RWPE1 (cell line): ENCODE measurements around the gene TRUB2.
A peak's percentile ranks its signal among the peaks of the same experiment; 100 is the strongest.

Experiments used
- CTCF ChIA-PET: fragments of 350-600 bp; sonication (Branson Sonifier 250); formaldehyde crosslinking; extraction: SDS; loops from one replicate; lab custom pipeline; 2021; lab: Yijun Ruan, JAX
- POLR2A ChIA-PET: fragments of 400-600 bp; formaldehyde crosslinking; extraction: SDS; loops from one replicate; lab custom pipeline; 2020; ENCODE audit warnings: antibody characterized with exemption; ENCODE audit not compliant: low non-redundant PET; lab: Yijun Ruan, JAX
- DNase-seq: peaks from one replicate; pipeline ENCODE4 v3.0.0; 2012; ENCODE audit warnings: low spot score
- H3K27ac ChIP-seq: fragments of 450-650 bp; 2 replicates; pipeline ENCODE4 v1.5.1; 2017
- TF ChIP-seq, protein P1 (sequence below): fragments of 450-650 bp; conservative IDR thresholded peaks from 2 replicates; pipeline ENCODE4 v1.5.1; 2017; ENCODE audit warnings: low read depth, mild to moderate bottlenecking

The TRUB2 gene, protein sequence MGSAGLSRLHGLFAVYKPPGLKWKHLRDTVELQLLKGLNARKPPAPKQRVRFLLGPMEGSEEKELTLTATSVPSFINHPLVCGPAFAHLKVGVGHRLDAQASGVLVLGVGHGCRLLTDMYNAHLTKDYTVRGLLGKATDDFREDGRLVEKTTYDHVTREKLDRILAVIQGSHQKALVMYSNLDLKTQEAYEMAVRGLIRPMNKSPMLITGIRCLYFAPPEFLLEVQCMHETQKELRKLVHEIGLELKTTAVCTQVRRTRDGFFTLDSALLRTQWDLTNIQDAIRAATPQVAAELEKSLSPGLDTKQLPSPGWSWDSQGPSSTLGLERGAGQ

DNA sequence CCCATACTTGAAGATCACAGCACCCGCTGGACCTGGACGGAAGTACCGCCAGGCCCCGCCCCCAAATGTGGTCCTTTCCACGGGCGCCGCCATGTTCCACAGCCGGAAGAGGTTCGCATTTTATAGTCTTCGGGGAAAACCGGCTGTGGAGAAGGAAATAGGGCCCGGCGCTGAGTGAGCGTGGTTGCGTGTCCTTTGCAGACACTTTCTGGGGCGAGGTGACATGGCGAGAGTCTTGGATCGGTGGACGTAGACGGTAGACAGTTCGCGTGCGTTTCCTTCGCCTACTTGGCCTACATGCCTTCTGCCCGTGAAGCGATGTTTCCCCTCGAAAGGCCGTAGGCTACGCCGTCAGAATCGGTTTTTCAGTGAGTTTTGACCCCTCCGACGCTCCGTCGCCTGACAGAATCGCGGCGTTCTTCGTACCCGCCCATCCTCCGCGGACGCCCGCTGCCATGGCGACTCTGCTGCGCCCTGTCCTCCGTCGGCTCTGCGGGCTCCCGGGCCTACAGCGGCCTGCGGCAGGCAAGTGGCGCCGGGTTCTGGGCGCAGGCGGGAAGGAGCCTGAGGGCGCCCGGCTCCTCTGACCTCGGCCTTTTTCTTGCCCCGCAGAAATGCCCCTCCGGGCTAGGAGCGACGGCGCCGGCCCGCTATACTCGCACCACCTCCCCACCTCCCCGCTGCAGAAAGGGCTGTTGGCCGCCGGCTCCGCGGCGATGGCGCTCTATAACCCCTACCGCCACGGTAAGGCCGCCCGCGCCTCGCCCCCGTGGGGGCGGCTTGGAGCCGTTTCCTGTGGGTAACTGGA, at the start of gene TRUB2, which contains the start of gene COQ4:
Gene TRUB2, minus strand, starts transcription at position 44 of the 808 bp plus-strand sequence. Its CDS starts 39 bp downstream, at position 5.
Gene COQ4, plus strand, starts transcription at position 436 of the 808 bp plus-strand sequence. Its CDS starts 20 bp downstream, at position 456.
- POLR2A ChIA-PET = no interaction called here
- peak within 1 kb of the TSS; percentile 93 for H3K27ac ChIP-seq
- CTCF ChIA-PET = interaction anchor here (1.1 to 1.4 kb wide), 2 partner anchors 19 to 27 kb away, joined by 3 to 9 read pairs; no protein-coding TSS in a partner anchor
- TF ChIP-seq, protein P1, sequence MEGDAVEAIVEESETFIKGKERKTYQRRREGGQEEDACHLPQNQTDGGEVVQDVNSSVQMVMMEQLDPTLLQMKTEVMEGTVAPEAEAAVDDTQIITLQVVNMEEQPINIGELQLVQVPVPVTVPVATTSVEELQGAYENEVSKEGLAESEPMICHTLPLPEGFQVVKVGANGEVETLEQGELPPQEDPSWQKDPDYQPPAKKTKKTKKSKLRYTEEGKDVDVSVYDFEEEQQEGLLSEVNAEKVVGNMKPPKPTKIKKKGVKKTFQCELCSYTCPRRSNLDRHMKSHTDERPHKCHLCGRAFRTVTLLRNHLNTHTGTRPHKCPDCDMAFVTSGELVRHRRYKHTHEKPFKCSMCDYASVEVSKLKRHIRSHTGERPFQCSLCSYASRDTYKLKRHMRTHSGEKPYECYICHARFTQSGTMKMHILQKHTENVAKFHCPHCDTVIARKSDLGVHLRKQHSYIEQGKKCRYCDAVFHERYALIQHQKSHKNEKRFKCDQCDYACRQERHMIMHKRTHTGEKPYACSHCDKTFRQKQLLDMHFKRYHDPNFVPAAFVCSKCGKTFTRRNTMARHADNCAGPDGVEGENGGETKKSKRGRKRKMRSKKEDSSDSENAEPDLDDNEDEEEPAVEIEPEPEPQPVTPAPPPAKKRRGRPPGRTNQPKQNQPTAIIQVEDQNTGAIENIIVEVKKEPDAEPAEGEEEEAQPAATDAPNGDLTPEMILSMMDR = no peak
- DNase-seq = peak; percentile 98

DNA sequence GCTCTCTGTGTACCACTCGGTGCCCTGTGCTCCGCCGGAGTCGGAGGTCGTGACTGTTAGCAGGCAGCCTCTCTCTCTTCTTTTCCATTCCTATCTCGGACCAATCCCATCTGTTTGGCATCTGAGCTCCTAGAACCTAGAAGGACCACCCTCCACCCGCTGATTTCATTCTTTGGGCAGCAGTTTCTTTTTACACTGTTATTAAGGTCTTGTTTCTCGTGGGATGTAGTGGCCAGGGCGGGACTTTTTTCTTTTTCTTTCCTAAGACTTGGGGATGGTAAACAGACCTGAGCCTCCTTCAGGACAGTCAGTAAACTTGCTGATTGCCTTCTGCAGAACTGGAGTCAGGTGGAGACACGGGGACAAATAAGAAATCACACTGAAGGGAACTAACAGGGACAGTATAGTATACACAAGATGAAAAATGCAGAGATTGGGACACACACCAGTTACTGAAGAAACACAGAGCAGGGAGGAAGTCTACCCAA, 49.4 kb upstream of the TRUB2 start:
- TF ChIP-seq, protein P1 = no peak
- ChIA-PET POLR2A (interaction anchor here (0.6 to 1.0 kb wide), 6 partner anchors 25 to 1114 kb away, joined by 3 to 9 read pairs (median 4); no protein-coding TSS in a partner anchor), CTCF (interaction anchor here (0.5 to 1.8 kb wide), 5 partner anchors 10 to 77 kb away, joined by 3 to 15 read pairs (median 3); partner anchors contain the start of gene CERCAM)
- H3K27ac ChIP-seq = peak overlapping the region; percentile 89
- no peak for DNase-seq

DNA sequence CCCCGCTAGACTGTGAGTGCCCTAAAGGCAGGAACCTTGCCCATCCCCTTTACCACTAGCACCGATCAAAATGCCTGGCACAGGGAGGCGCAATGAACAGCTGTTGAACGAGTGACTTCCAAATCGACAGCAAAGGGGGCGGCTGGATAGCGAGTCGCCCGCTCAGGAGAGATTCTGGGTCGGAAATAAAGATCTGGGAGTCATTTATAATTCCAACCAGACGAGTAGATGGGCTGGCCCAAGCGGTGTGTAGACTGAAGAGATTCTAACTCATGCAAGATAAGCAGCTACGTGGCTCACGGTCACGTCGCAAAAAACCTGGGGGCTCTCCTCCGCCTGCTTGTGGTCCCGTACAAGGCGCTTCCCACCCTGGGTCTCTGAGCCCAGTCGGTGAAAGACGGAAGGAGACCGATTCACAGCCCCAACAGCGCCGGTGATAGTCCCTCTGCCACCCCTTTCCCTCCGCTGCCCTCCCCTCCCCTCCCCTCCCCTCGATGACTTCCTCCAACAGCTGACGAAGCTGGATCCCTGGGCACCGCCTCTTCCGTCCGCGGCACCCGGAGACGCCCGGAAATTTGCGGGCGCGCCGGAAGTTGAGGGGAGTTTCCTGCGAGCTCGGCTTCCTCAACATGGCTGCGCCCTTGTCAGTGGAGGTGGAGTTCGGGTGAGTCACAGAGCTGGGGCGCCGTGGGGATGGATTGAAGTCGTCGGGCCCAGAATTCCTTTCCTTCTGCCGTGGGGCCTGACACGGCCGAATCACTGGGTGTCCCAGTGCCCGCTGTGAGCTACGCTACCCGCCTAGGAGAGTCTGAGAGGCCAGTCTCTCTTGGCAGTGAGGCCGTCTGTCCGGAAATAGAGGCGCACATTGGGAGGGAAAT, 48.7 kb upstream of the TRUB2 start, which contains the start of gene URM1:
Gene URM1, plus strand, starts transcription at position 623 of the 878 bp plus-strand sequence. Its CDS starts 7 bp downstream, at position 630.
- ChIA-PET POLR2A (interaction anchor here (0.6 to 1.2 kb wide), 7 partner anchors 9 to 1115 kb away, joined by 3 to 9 read pairs (median 4); no protein-coding TSS in a partner anchor), CTCF (interaction anchor here (0.5 to 1.8 kb wide), 6 partner anchors 9 to 68 kb away, joined by 3 to 15 read pairs (median 4); partner anchors contain the start of gene CERCAM)
- H3K27ac ChIP-seq = peak within 1 kb of the TSS; percentile 89
- DNase-seq = peak; percentile 99
- TF ChIP-seq, protein P1 = no peak; the same call in 1 of the 2 replicates

DNA sequence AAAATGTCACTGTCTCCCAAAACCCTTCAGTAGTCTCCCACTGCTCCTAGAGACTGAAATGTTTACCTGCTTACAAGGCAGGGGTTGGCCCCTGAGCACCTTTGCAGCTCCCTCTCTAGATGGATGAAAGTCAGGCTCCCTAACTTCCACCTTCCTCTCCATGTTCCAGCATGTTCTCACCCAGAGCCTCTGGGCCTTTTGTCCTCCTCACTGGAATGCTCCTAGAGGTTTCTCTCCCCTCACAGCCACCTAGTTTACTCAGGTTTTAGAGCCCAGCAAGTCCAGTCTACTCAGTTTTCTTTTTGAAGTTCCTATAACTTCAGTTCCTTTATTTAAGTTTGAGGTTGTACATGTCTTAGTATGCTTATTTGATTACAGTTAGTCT, 48.1 kb upstream of the TRUB2 start:
- CTCF ChIA-PET = interaction anchor here (0.5 to 1.6 kb wide), 4 partner anchors 8 to 501 kb away, joined by 3 to 15 read pairs (median 6); no protein-coding TSS in a partner anchor
- POLR2A ChIA-PET = interaction anchor here (1.2 kb wide), 1 partner anchor 9 kb away, joined by 4 read pairs; no protein-coding TSS in a partner anchor
- TF ChIP-seq, protein P1 = no peak
- H3K27ac ChIP-seq = peak overlapping the region; percentile 89
- peak; percentile 61 for DNase-seq

DNA sequence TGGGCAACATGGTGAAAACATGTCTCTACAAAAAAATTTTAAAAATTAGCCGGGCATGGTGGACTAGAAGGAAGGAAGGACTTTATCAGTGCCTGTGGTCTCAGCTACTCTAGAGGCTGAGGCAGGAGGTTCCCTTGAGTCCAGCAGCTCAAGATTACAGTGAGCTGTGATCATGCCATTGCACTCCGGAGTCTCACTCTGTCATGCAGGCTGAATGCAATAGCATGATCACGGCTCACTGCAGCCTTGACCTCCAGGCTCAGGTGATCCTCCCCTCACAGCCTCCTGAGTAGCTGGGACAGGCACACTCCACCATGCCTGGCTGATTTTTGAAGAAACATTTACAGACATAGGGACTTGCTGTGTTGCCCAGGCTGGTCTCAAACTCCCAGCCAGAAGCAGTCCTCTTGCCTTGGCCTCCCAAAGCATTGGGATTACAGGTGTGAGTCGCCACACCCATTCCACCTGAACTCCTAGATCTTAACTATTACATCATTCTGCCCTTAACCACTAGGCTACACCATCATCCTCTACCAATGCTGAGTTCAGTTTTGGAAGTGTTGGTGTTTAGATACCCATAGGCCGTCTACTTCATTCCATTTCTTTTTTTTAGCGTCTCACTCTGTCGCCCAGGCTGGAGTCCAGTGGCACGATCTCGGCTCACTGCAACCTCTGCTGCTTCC, 46.9 kb upstream of the TRUB2 start:
- no peak for DNase-seq
- CTCF ChIA-PET = interaction anchor here (0.5 kb wide), 1 partner anchor 9 kb away, joined by 3 read pairs; no protein-coding TSS in a partner anchor
- TF ChIP-seq, protein P1 = no peak
- peak overlapping the region; percentile 89 for H3K27ac ChIP-seq
- POLR2A ChIA-PET = no interaction called here
